Calu3 (cell line): ENCODE measurements around the gene IGLL1. TPM values are rescaled to one million over a fixed set of nuclear protein-coding genes. Genes with fewer than 3 reads are reported as not detected.

Experiments
- BruUV-seq: library from RNA; stranded (reverse); fragments of 400-500 nt; replicated peaks from 2 replicates; lab custom pipeline; 2021; lab: Mats Ljungman, UMichigan
- CTCF ChIA-PET: fragments of 300-600 bp; sonication (Branson Sonifier 250); formaldehyde crosslinking; loops from one replicate; lab custom pipeline; 2022; ENCODE audit warnings: antibody characterized with exemption; lab: Charles Lee
- DNase-seq: peaks from one replicate; pipeline ENCODE4 v3.0.0; 2022
- H3K27ac Mint-ChIP-seq: one replicate; pipeline ENCODE4 v1.8.0; 2022; ENCODE audit warnings: mixed read lengths; ENCODE audit not compliant: unreplicated experiment
- H3K27me3 Mint-ChIP-seq: one replicate; pipeline ENCODE4 v1.8.0; 2022; ENCODE audit warnings: mixed read lengths; ENCODE audit not compliant: unreplicated experiment
- H3K36me3 Mint-ChIP-seq: one replicate; pipeline ENCODE4 v1.8.0; 2022; ENCODE audit warnings: mild to moderate bottlenecking, moderate library complexity, mixed read lengths; ENCODE audit not compliant: insufficient read depth, unreplicated experiment
- H3K4me1 Mint-ChIP-seq: one replicate; pipeline ENCODE4 v1.8.0; 2022; ENCODE audit warnings: mild to moderate bottlenecking, low read depth, mixed read lengths; ENCODE audit not compliant: unreplicated experiment
- H3K4me3 Mint-ChIP-seq: one replicate; pipeline ENCODE4 v1.8.0; 2022; ENCODE audit warnings: mild to moderate bottlenecking, low read depth, moderate library complexity, mixed read lengths; ENCODE audit not compliant: unreplicated experiment
- H3K9me3 Mint-ChIP-seq: one replicate; pipeline ENCODE4 v1.8.0; 2022; ENCODE audit warnings: low read depth, mixed read lengths; ENCODE audit not compliant: unreplicated experiment
- intact Hi-C: fragments of 100-400 bp; cut with micrococcal nuclease; formaldehyde crosslinking; loops from one replicate; pipeline ENCODE4 v1.10.0; 2022; ENCODE audit not compliant: unreplicated experiment
- total RNA-seq: library from RNA; stranded (reverse); gene quantifications from 2 replicates; pipeline ENCODE4 v1.2.3, GENCODE V29; 2022
- TF ChIP-seq, protein P1 (sequence below): fragments of 200-600 bp; IDR thresholded peaks from one replicate; pipeline ENCODE4 v1.8.0; 2022; ENCODE audit warnings: antibody characterized with exemption; ENCODE audit not compliant: unreplicated experiment

The IGLL1 gene
- total RNA-seq, 1 experiment from 2014 or later: not detected

DNA sequence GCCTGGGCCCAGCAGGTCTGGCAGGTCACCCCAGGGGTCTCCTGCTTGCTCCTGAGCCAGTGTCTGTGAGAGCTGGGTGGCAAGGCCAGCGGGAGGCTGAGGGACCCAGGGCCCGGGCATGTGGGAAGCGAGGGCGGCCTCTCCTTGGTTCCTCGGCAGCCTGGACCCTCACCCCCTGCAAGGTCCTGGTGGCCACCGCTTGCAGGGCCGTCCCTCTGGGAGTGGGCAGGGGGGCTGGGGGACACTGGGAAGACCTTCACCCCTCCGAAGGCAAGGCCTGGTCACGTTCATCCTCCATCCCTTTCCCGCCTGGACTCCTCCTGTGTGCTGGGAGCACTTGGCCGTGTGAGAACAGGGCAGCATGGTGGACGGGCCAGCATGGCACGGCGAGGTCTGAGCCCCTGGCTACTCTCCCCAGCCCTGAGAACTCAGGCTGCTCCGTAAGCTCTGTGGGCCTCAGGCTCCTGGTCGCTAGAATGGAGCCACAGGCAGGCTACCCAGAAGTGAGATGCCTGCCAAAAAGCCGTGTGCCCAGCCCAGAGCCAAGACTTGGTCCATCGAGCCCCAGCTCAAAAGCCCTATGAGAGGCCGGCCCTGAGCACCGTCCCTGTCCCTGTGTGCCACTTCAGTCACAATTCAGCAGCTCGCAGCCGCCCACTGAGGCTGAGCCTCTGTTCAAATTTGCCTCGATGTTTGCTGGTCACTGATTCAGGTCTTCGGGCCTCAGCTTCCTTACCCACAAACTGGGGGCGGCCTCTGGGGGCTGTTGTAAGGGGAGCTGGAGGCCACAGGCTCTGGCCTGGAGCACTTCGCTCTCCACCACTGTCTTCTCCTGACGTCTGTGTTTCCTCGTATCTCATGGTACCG, 45.0 kb downstream of the IGLL1 start:
- Mint-ChIP-seq H3K27me3 (peaks cover 15% of the 10 kb centered on the region), H3K27ac (peak overlapping the region; percentile 50), H3K4me3 (no peak overlapping the region), H3K4me1 (peaks cover 51% of the 10 kb centered on the region), H3K9me3 (no peaks in the 10 kb centered on the region), H3K36me3 (no peaks in the 10 kb centered on the region)
- DNase-seq: no peak
- no TSS peak for BruUV-seq
- intact Hi-C loops: loop anchor here (5.0 kb wide), 1 partner anchor 578 kb away; no protein-coding TSS in a partner anchor
- CTCF ChIA-PET: no interaction called here
- TF ChIP-seq, protein P1, sequence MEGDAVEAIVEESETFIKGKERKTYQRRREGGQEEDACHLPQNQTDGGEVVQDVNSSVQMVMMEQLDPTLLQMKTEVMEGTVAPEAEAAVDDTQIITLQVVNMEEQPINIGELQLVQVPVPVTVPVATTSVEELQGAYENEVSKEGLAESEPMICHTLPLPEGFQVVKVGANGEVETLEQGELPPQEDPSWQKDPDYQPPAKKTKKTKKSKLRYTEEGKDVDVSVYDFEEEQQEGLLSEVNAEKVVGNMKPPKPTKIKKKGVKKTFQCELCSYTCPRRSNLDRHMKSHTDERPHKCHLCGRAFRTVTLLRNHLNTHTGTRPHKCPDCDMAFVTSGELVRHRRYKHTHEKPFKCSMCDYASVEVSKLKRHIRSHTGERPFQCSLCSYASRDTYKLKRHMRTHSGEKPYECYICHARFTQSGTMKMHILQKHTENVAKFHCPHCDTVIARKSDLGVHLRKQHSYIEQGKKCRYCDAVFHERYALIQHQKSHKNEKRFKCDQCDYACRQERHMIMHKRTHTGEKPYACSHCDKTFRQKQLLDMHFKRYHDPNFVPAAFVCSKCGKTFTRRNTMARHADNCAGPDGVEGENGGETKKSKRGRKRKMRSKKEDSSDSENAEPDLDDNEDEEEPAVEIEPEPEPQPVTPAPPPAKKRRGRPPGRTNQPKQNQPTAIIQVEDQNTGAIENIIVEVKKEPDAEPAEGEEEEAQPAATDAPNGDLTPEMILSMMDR: no peak

DNA sequence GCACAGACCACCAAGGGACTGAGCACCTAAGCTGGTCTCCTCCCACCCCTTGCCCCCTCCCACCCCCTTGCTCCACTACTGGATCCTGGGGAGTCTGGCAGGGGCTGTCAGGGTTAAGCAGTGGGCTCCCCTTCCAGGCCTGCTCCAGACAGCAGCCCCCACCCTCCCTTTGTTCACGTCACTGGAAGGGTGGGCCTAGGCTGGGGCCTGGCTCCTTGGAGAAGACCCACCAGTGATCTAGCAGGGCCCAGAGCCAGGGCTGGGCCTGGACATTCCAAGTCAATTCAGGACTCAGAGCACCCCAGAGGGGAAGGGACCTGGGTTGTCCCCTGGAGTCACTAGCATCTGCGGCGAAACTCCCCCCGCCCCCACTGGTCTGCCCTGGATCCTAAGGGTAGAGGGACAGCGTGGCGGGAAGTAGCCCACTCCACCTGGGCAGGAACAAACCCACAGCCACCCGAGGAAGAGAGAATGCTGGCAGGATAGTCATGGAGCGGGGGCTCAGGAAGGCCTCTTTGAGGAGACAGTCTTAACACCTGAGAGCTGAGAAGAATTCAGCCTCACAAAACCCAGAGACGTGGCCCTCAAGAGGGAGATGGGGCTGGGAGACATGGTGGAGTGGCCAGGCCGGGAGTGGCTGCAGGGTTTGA, 45.8 kb downstream of the IGLL1 start:
- no peak overlapping the region for H3K4me3 Mint-ChIP-seq
- H3K36me3 Mint-ChIP-seq: no peaks in the 10 kb centered on the region
- TF ChIP-seq, protein P1: no peak
- H3K27me3 Mint-ChIP-seq: peaks cover 15% of the 10 kb centered on the region
- intact Hi-C loops: no loop called here
- H3K9me3 Mint-ChIP-seq: no peaks in the 10 kb centered on the region
- no TSS peak for BruUV-seq
- CTCF ChIA-PET: no interaction called here
- peaks cover 49% of the 10 kb centered on the region for H3K4me1 Mint-ChIP-seq
- DNase-seq: no peak
- H3K27ac Mint-ChIP-seq: no peak overlapping the region

DNA sequence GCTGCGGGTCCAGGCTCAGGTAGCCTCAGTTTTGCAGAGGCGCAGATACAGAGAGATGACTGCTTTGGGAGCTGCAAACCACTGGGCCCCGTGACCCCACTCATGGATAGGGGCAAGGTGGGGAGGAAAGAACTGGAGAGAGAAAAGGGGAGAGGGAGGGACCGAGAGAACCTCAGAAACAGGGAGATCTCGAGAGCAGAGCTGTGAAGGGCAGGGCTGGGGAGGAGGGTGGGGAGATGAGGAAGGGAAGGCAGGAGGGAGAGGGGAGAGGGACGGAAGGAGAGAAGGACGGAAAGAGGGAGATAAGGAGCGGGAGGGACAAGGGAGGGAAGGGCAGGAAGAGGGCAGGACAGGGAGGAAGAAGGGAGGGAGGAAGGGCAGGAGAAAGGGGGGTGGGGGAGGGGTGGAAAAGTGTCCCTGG, 46.3 kb downstream of the IGLL1 start:
- DNase-seq: no peak
- no peak overlapping the region for H3K27ac Mint-ChIP-seq
- CTCF ChIA-PET: no interaction called here

DNA sequence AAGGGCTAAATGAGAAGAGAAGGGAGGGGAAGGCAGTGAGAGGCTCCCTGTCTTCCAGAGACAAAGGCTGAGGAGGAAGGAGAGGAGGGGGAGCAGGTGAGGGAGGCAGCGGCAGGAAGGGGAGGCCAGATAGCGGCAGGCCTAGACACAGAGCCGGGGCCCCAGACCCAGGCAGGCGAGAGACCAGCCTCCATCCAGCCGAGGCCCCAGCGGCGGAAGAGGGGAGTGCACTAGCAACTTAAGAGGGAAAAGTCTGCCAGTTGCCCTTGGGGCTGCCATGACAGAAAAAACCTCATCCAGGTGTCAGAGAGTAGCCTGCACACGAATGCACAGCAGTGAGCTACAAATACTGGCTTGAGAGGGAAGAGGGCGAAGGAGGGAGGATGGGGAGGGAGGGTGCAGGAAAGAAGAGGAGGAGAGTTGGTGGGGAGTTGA, 46.7 kb downstream of the IGLL1 start:
- H3K27ac Mint-ChIP-seq: no peak overlapping the region
- intact Hi-C loops: no loop called here
- CTCF ChIA-PET: no interaction called here
- BruUV-seq: no TSS peak
- DNase-seq: peak; percentile 37
- no peaks in the 10 kb centered on the region for H3K9me3 Mint-ChIP-seq
- H3K27me3 Mint-ChIP-seq: peaks cover 15% of the 10 kb centered on the region
- H3K4me1 Mint-ChIP-seq: peaks cover 39% of the 10 kb centered on the region
- no peak overlapping the region for H3K4me3 Mint-ChIP-seq
- no peaks in the 10 kb centered on the region for H3K36me3 Mint-ChIP-seq
- TF ChIP-seq, protein P1: peak; percentile 13

More for the DNA sequence above, 46.3 kb downstream of the IGLL1 start:
- BruUV-seq: no TSS peak
- Mint-ChIP-seq H3K27me3 (peaks cover 15% of the 10 kb centered on the region), H3K4me3 (no peak overlapping the region), H3K9me3 (no peaks in the 10 kb centered on the region), H3K36me3 (no peaks in the 10 kb centered on the region), H3K4me1 (peaks cover 44% of the 10 kb centered on the region)
- intact Hi-C loops: no loop called here
- TF ChIP-seq, protein P1: no peak
